Right lobe of liver (tissue), 4 donors: ENCODE results near the gene ALDOC.

Experiments used
- POLR2A ChIP-seq: fragments of 450-650 bp; IDR thresholded peaks from one replicate; pipeline ENCODE4 v1.6.1; 2017; ENCODE audit warnings: antibody characterized with exemption, mild to moderate bottlenecking
- TF ChIP-seq, protein P1 (sequence below), 4 donors: fragments of 200-600 bp in 3 of 4; fragments of 450-650 bp in 1 of 4; IDR thresholded peaks; one replicate each; pipeline versions ENCODE4 v1.5.1 to v1.8.0; 2016 to 2022; ENCODE audit warnings: antibody characterized with exemption in 4 of 4, mild to moderate bottlenecking in 2 of 4
- donor health status: DM: no; HTN: no; CAD: no.
- donor health status: DM: no; HTN: no; CAD: no.
- donor health status: DM: no; HTN: yes; CAD: no.

DNA sequence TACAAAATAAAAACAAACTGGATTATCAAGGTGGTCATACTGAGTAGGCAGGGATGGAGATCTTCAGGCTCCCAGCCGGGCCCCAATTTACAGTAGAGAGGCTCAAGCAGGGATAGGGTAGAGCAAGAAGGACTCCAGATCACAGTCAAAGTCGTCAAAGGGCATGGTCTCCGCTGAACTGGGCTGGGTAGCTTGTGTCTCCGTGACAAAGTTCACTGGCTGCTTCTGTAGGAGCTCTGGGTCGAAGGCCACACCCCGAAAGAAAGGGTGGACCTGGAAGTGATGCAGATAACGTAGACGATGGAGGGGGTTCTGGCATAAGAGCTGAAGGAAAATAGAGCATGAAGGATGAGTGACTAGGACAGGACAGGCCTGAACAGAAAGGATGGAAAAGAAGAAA is 33.7 kb upstream of the ALDOC start:
- no peak for TF ChIP-seq POLR2A
- TF ChIP-seq, protein P1, sequence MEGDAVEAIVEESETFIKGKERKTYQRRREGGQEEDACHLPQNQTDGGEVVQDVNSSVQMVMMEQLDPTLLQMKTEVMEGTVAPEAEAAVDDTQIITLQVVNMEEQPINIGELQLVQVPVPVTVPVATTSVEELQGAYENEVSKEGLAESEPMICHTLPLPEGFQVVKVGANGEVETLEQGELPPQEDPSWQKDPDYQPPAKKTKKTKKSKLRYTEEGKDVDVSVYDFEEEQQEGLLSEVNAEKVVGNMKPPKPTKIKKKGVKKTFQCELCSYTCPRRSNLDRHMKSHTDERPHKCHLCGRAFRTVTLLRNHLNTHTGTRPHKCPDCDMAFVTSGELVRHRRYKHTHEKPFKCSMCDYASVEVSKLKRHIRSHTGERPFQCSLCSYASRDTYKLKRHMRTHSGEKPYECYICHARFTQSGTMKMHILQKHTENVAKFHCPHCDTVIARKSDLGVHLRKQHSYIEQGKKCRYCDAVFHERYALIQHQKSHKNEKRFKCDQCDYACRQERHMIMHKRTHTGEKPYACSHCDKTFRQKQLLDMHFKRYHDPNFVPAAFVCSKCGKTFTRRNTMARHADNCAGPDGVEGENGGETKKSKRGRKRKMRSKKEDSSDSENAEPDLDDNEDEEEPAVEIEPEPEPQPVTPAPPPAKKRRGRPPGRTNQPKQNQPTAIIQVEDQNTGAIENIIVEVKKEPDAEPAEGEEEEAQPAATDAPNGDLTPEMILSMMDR (IDR thresholded peaks at IDR 0.05): no peak
